DMS114 treated with DMSO at 0.1 percent for 48 hours (cell line): ENCODE results near the gene GPR146.

Source experiments
- DNase-seq: peaks from one replicate; lab custom pipeline; 2025; ENCODE audit not compliant: unreplicated experiment; lab: John Stamatoyannopoulos, UW

GPR146 gene

GRCh38 chr7:1041551-1042491, 2.5 kb upstream of the GPR146 start:
- DNase-seq = no peak

- no peak for DNase-seq
Observed at GRCh38 chr7:1042492-1042833, 1.9 kb upstream of the GPR146 start.

GRCh38 chr7:1043552-1044188, 676 bp upstream of the GPR146 start:
- DNase-seq = no peak

- DNase-seq = no peak
Observed at GRCh38 chr7:1045069-1046063, 1.0 kb downstream of the GPR146 start.

- no peak for DNase-seq
Observed at GRCh38 chr7:1046722-1047679, 2.7 kb downstream of the GPR146 start.

- DNase-seq = no peak
Observed at GRCh38 chr7:1049006-1049741, 4.8 kb downstream of the GPR146 start.

GRCh38 chr7:1049801-1050200, 5.5 kb downstream of the GPR146 start:
- no peak for DNase-seq

GRCh38 chr7:1050254-1050906, 6.0 kb downstream of the GPR146 start:
- no peak for DNase-seq

GRCh38 chr7:1050956-1051690, 6.8 kb downstream of the GPR146 start:
- no peak for DNase-seq

GRCh38 chr7:1052031-1052818, 7.9 kb downstream of the GPR146 start:
- DNase-seq = no peak

- DNase-seq = no peak
Observed at GRCh38 chr7:1053002-1053411, 8.7 kb downstream of the GPR146 start.

- DNase-seq = no peak
Observed at GRCh38 chr7:1053816-1054370, 9.5 kb downstream of the GPR146 start.

- DNase-seq = no peak
Observed at GRCh38 chr7:1054438-1054837, 10.1 kb downstream of the GPR146 start.

- no peak for DNase-seq
Observed at GRCh38 chr7:1054861-1055450, 10.6 kb downstream of the GPR146 start.

GRCh38 chr7:1055491-1055955, 11.2 kb downstream of the GPR146 start:
- no peak for DNase-seq

- DNase-seq = no peak
Observed at GRCh38 chr7:1055956-1056784, 11.8 kb downstream of the GPR146 start.
